Esophagus squamous epithelium (tissue), 4 donors: Measurements from ENCODE around the gene OAT.

ENCODE experiments used
- POLR2A ChIP-seq, 4 donors: fragments of 450-650 bp; IDR thresholded peaks; one replicate each; pipeline ENCODE4 v1.6.1; 2017; ENCODE audit warnings: antibody characterized with exemption in 4 of 4, mild to moderate bottlenecking in 4 of 4, moderate library complexity in 3 of 4
- TF ChIP-seq, protein P1 (sequence below), 6 experiments: fragments of 450-650 bp in 4 of 6; fragments of 200-600 bp in 2 of 6; sonication (generic) in 2 of 6; IDR thresholded peaks; one replicate each; pipeline ENCODE4 v1.5.1; 2016 to 2019; ENCODE audit warnings: antibody characterized with exemption in 6 of 6, mild to moderate bottlenecking in 4 of 6, moderate library complexity in 4 of 6

DNA sequence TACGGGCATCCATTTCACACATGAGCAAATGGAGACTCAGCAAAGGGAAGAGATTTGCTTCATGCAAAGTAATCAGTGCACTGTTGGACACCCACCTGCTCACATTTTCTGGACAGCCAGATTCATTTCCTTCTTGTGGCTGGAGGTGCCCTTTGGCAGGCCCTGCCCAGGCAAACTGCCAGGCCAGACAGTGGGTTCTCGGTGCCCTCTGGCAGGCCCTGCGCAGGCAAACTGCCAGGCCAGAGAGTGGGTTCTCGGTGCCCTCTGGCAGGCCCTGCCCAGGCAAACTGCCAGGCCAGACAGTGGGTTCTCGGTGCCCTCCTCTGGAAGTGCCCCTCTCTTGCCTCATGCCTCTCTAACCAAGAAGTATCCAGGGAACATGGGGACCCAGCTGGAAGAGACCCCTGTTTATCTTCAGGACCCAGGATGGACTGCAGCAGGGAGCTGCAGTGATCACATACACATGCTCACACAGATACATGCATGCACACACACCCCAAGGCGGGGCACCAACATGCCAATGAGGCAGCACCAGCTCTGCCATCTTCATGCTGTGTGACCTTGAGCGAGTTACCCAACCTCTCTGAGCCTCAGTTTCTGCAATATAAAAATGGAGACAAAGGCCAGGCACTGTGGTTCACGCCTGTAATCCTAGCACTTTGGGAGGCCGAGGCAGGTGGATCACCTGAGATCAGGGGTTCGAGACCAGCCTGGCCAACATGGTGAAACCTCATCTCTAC, 67.1 kb downstream of the OAT start:
- TF ChIP-seq, protein P1, sequence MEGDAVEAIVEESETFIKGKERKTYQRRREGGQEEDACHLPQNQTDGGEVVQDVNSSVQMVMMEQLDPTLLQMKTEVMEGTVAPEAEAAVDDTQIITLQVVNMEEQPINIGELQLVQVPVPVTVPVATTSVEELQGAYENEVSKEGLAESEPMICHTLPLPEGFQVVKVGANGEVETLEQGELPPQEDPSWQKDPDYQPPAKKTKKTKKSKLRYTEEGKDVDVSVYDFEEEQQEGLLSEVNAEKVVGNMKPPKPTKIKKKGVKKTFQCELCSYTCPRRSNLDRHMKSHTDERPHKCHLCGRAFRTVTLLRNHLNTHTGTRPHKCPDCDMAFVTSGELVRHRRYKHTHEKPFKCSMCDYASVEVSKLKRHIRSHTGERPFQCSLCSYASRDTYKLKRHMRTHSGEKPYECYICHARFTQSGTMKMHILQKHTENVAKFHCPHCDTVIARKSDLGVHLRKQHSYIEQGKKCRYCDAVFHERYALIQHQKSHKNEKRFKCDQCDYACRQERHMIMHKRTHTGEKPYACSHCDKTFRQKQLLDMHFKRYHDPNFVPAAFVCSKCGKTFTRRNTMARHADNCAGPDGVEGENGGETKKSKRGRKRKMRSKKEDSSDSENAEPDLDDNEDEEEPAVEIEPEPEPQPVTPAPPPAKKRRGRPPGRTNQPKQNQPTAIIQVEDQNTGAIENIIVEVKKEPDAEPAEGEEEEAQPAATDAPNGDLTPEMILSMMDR (IDR thresholded peaks at IDR 0.05) = no peak
- no peak for TF ChIP-seq POLR2A (IDR thresholded peaks at IDR 0.05)
